Measurements from ENCODE around the gene SRCIN1.
"Not testable (repeated sequence)": the region's sequence is repeated elsewhere in the genome, so short reads cannot be mapped to it uniquely, and the experiment has no call there.

SRCIN1 gene

GRCh38 chr17:38625482-38625881 is 19.7 kb upstream of the SRCIN1 start:
- Histone ChIP-seq H3K9me3 (ENCODE audit: control insufficient read depth, low read length) (no peaks in the 10 kb centered on the region), H3K4me3 (ENCODE audit: low read length) (no peak overlapping the region), H3K36me3 (ENCODE audit: control insufficient read depth, insufficient read depth, low read length) (no peaks in the 10 kb centered on the region), H3K4me1 (ENCODE audit: control insufficient read depth, insufficient read depth, low read length) (no peaks in the 10 kb centered on the region), H3K9ac (ENCODE audit: low read length) (no peak overlapping the region), H3K27me3 (ENCODE audit: control insufficient read depth, insufficient read depth, low read length) (peaks cover 5% of the 10 kb centered on the region)

GRCh38 chr17:38624782-38625355 is 19.1 kb upstream of the SRCIN1 start:
- H3K4me1 ChIP-seq (ENCODE audit: control insufficient read depth, insufficient read depth, low read length); H3K4me3 ChIP-seq (ENCODE audit: low read length); H3K36me3 ChIP-seq (ENCODE audit: control insufficient read depth, insufficient read depth, low read length); H3K27me3 ChIP-seq (ENCODE audit: control insufficient read depth, insufficient read depth, low read length); H3K9me3 ChIP-seq (ENCODE audit: control insufficient read depth, low read length); H3K9ac ChIP-seq (ENCODE audit: low read length): not testable (repeated sequence)

DNA sequence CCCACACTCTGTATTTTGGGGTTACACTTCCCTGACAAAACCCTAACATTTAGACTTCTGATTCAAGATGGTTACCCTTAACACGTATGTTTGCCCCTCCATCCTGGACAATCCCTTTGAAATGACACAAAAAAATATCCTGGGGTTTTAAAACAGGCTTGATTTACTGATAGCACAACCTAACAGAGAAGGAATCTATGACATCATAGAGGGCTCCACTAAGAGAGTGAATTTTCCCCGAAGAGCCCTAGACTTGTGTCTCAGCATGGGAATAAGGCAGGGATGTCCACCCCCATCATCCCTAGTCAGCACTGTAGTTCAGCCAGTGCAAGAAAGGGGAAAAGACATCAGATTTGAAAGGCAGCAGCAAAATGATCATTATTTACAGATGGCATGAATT is 15.8 kb upstream of the SRCIN1 start:
- no peak overlapping the region for H3K9ac ChIP-seq (ENCODE audit: low read length)
- no peaks in the 10 kb centered on the region for H3K36me3 ChIP-seq (ENCODE audit: control insufficient read depth, insufficient read depth, low read length)
- H3K9me3 ChIP-seq (ENCODE audit: control insufficient read depth, low read length) = no peaks in the 10 kb centered on the region
- no peaks in the 10 kb centered on the region for H3K4me1 ChIP-seq (ENCODE audit: control insufficient read depth, insufficient read depth, low read length)
- H3K27me3 ChIP-seq (ENCODE audit: control insufficient read depth, insufficient read depth, low read length) = peaks cover 5% of the 10 kb centered on the region
- H3K4me3 ChIP-seq (ENCODE audit: low read length) = no peak overlapping the region

DNA sequence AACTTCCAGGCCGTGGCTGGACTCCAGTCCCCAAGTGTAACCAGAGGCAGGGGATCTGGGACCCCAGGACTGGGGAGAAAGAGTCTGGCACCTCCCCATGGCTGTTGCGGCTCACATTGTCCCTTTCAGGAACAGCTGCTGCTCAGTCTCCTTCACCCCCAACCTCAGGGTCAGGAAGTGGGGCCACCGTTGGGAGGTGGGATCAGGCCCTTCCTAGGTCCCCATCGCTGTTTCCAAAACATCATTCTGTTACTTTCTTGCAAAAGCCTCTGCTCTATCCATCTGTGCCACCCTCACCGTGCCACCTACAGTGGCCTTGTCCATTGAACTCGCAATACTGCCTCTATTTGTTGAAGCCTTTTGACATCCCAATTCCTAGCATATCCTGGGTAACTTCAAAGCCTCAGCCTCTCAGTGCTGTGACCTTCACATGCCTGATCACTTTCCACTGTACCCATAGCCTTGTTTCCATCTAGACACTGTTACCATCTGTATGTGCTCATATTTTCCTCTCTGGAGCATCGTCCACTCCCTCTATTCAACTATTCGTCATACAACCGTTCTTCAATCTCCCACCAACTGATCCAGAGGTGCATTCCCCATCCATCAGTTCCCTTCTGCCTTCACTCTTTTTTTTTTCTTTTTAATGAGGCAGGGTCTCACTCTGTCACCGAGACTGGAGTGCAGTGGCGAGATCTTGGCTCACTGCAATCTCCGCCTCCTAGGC is 15.0 kb upstream of the SRCIN1 start:
- H3K27me3 ChIP-seq (ENCODE audit: control insufficient read depth, insufficient read depth, low read length) = peaks cover 5% of the 10 kb centered on the region
- H3K4me1 ChIP-seq (ENCODE audit: control insufficient read depth, insufficient read depth, low read length) = no peaks in the 10 kb centered on the region
- no peak overlapping the region for H3K4me3 ChIP-seq (ENCODE audit: low read length)
- no peak overlapping the region for H3K9ac ChIP-seq (ENCODE audit: low read length)
- no peaks in the 10 kb centered on the region for H3K9me3 ChIP-seq (ENCODE audit: control insufficient read depth, low read length)
- H3K36me3 ChIP-seq (ENCODE audit: control insufficient read depth, insufficient read depth, low read length) = no peaks in the 10 kb centered on the region

DNA sequence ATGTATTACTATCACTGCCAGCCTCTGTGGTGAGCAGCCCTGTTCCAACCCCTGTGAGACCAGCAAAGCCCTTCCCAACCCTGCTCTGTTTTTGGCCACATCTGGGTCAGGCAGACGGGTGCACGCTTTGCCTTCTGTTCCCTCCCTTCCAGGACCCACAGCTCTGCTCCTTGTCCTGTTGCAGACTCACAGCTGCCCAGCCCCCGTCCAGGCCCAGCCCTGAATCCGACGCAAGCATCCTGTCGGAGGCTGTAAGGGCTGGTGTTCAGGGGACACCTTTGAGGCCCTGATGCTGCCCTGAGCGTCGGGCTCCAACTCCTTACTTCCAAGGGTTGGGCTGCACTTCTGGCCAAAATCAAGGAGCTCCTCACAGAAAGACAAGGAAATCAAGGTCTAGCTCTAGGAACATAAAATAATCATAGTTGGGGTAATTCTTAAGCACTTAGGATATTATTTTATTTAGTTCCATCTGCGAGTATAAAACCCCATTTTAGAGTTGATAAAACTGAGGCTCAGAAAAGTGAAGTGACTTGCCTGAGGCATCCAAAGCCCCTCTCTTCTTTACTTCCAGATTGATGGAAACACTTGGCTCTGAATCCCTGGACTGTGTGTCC is 14.3 kb upstream of the SRCIN1 start:
- H3K4me1 ChIP-seq (ENCODE audit: control insufficient read depth, insufficient read depth, low read length) = no peaks in the 10 kb centered on the region
- no peak overlapping the region for H3K4me3 ChIP-seq (ENCODE audit: low read length)
- no peaks in the 10 kb centered on the region for H3K36me3 ChIP-seq (ENCODE audit: control insufficient read depth, insufficient read depth, low read length)
- no peaks in the 10 kb centered on the region for H3K9me3 ChIP-seq (ENCODE audit: control insufficient read depth, low read length)
- peaks cover 5% of the 10 kb centered on the region for H3K27me3 ChIP-seq (ENCODE audit: control insufficient read depth, insufficient read depth, low read length)
- no peak overlapping the region for H3K9ac ChIP-seq (ENCODE audit: low read length)

- H3K4me1 ChIP-seq (ENCODE audit: control insufficient read depth, insufficient read depth, low read length) = peaks cover under 1% of the 10 kb centered on the region
- H3K9ac ChIP-seq (ENCODE audit: low read length) = no peak overlapping the region
- H3K27me3 ChIP-seq (ENCODE audit: control insufficient read depth, insufficient read depth, low read length) = peaks cover 5% of the 10 kb centered on the region
Observed at GRCh38 chr17:38619451-38619795, 13.7 kb upstream of the SRCIN1 start.

GRCh38 chr17:38617967-38618760 is 12.4 kb upstream of the SRCIN1 start:
- Histone ChIP-seq H3K4me3 (ENCODE audit: low read length) (no peak overlapping the region), H3K36me3 (ENCODE audit: control insufficient read depth, insufficient read depth, low read length) (no peaks in the 10 kb centered on the region), H3K4me1 (ENCODE audit: control insufficient read depth, insufficient read depth, low read length) (peaks cover 10% of the 10 kb centered on the region), H3K9ac (ENCODE audit: low read length) (no peak overlapping the region), H3K27me3 (ENCODE audit: control insufficient read depth, insufficient read depth, low read length) (peaks cover 10% of the 10 kb centered on the region), H3K9me3 (ENCODE audit: control insufficient read depth, low read length) (no peaks in the 10 kb centered on the region)

More at GRCh38 chr17:38619451-38619795, 13.7 kb upstream of the SRCIN1 start:
- Histone ChIP-seq H3K36me3 (ENCODE audit: control insufficient read depth, insufficient read depth, low read length) (no peaks in the 10 kb centered on the region), H3K4me3 (ENCODE audit: low read length) (no peak overlapping the region), H3K9me3 (ENCODE audit: control insufficient read depth, low read length) (no peaks in the 10 kb centered on the region)

DNA sequence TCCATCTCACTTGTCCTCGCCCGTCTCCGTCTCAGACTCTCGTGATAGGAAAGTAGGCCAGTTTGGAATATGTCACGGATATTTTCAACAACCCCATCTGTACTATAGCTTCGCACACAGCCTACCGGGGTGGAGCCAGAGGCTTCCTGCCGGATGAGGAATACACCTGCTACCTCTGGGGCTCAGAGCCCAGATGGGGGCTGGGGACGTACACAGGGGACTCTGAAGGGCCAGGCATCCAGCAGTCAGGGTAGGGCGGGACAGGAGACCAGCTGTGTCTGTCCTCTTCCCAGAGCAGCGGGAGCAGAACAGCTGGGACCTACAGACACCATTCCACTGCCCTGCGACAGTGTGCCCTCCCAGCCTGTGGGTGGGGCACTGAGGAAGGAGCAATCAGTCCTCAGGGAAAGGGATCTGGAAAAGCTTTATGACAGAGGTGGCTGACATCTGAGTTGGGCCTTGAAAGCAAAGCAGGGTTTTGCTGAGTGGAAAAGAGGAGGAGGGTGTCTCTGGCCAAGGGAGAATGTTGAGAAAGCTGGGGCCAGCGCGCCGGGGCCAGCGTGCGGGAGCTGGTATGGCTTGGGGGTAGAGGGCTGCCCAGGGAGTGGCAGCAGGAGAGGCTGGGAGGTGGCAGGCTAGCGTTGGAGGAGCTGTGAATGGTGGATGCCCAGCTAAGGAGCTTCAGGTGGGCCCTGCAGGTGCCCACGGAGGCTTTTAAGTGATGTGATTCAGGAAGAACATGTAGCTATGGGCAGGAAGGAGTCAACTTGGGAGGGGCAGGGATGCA is 11.5 kb upstream of the SRCIN1 start:
- Histone ChIP-seq H3K4me1 (ENCODE audit: control insufficient read depth, insufficient read depth, low read length) (peaks cover 10% of the 10 kb centered on the region), H3K9me3 (ENCODE audit: control insufficient read depth, low read length) (no peaks in the 10 kb centered on the region), H3K4me3 (ENCODE audit: low read length) (no peak overlapping the region), H3K9ac (ENCODE audit: low read length) (no peak overlapping the region), H3K27me3 (ENCODE audit: control insufficient read depth, insufficient read depth, low read length) (peaks cover 10% of the 10 kb centered on the region), H3K36me3 (ENCODE audit: control insufficient read depth, insufficient read depth, low read length) (no peaks in the 10 kb centered on the region)

DNA sequence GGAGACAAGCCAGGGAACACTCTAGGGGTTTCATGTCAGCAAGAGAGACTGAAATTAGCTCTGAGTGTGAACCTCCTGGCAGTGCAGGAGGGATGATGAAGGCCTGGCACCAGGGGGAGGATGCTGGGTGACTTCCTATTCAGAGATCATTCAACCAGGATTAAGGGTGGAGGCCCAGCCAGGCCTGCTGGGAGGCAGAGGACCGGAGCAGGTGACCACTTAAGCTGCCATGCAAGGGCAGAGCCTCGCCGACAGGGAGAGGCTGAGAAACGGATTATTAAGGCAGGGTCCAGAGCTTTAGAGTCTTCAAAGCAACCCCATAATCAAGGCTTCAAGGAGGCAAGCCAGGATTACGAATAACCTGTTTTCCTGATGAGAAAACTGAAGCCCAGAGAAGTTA is 10.6 kb upstream of the SRCIN1 start:
- Histone ChIP-seq H3K4me1 (ENCODE audit: control insufficient read depth, insufficient read depth, low read length) (peaks cover 10% of the 10 kb centered on the region), H3K9ac (ENCODE audit: low read length) (no peak overlapping the region), H3K4me3 (ENCODE audit: low read length) (no peak overlapping the region), H3K36me3 (ENCODE audit: control insufficient read depth, insufficient read depth, low read length) (no peaks in the 10 kb centered on the region), H3K9me3 (ENCODE audit: control insufficient read depth, low read length) (no peaks in the 10 kb centered on the region), H3K27me3 (ENCODE audit: control insufficient read depth, insufficient read depth, low read length) (peaks cover 10% of the 10 kb centered on the region)

DNA sequence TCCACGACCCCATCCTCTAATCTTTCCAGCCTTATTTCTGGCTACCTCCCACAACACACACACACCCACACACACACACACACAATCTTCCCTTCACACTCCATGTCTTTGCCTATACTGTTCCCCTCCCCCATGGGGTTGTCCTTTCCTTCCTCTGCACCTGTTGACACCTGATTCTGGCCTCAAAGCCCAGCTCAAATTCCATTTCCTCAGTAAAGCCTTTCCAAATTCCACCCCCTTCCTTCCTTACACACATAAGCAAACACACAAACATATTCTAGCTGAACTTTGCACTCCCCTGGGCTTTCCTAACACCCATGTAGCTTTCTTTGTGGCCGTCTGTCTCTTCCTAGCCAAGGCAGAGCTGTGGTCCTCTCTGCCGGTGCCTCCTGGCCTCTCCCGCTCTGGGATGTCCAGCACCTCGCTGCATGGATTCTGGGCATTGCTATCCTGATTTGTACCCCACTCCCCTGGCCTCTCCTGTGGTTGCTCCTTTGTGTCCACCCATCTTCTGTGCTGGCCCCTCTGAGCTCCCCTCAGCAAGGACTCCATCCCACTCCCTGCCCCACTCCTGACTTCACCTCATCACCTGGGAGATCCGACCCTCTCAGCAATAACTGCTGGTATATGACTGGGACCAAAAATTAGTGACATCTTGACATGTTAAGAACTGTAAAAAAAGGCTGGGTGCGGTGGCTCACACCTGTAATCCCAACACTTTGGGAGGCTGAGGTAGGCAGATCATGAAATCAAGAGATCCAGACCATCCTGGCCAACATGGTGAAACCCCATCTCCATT is 8.4 kb upstream of the SRCIN1 start:
- Histone ChIP-seq H3K9me3 (ENCODE audit: control insufficient read depth, low read length) (no peaks in the 10 kb centered on the region), H3K4me1 (ENCODE audit: control insufficient read depth, insufficient read depth, low read length) (peaks cover 10% of the 10 kb centered on the region), H3K27me3 (ENCODE audit: control insufficient read depth, insufficient read depth, low read length) (peaks cover 16% of the 10 kb centered on the region), H3K36me3 (ENCODE audit: control insufficient read depth, insufficient read depth, low read length) (no peaks in the 10 kb centered on the region), H3K4me3 (ENCODE audit: low read length) (peak overlapping the region; percentile 9), H3K9ac (ENCODE audit: low read length) (no peak overlapping the region)

DNA sequence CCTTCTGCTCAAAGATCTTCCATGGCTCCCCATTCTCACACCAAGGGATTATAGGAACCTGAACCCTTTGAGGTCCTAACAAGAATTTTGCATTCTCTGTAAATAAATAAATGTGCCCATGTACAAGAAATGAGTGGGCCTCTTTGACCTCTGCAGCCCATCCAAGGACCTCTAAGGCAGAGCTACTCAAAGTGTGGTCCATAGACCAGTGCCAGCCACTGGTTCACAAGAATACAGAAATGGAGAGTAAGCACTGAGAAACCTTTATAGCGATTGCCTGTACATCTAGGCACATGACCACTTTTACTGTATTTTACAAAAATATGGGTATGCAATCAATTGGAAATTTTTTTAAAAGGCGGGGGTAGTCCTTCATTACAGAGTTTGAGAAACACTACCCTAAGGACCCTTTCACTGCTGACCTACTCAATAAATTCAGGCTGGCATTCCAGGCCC is 7.8 kb upstream of the SRCIN1 start:
- peaks cover 23% of the 10 kb centered on the region for H3K27me3 ChIP-seq (ENCODE audit: control insufficient read depth, insufficient read depth, low read length)
- no peaks in the 10 kb centered on the region for H3K36me3 ChIP-seq (ENCODE audit: control insufficient read depth, insufficient read depth, low read length)
- H3K4me3 ChIP-seq (ENCODE audit: low read length) = no peak overlapping the region
- no peaks in the 10 kb centered on the region for H3K9me3 ChIP-seq (ENCODE audit: control insufficient read depth, low read length)
- peaks cover 10% of the 10 kb centered on the region for H3K4me1 ChIP-seq (ENCODE audit: control insufficient read depth, insufficient read depth, low read length)
- H3K9ac ChIP-seq (ENCODE audit: low read length) = no peak overlapping the region

Data from mucosa of stomach (tissue), 1 donor.